Neural crest cell (in vitro differentiated cells): ENCODE results near the gene ANKRD60. TPM values are rescaled to one million over a fixed set of nuclear protein-coding genes. Genes with fewer than 3 reads are reported as not detected.

Experiments used
- DNase-seq: peaks from one replicate; pipeline ENCODE4 v3.0.0; 2021; ENCODE audit warnings: low read depth, mixed read lengths, low spot score
- H3K27ac Mint-ChIP-seq: one replicate; pipeline ENCODE4 v1.8.0; 2021; ENCODE audit warnings: mild to moderate bottlenecking, mixed read lengths; ENCODE audit not compliant: unreplicated experiment
- H3K27me3 Mint-ChIP-seq: 2 replicates; pipeline ENCODE4 v1.8.0; 2021; ENCODE audit warnings: low read depth, mild to moderate bottlenecking, mixed read lengths
- H3K36me3 Mint-ChIP-seq: 2 replicates; pipeline ENCODE4 v1.8.0; 2021; ENCODE audit warnings: low read depth, mild to moderate bottlenecking, mixed read lengths
- H3K4me1 Mint-ChIP-seq: 2 replicates; pipeline ENCODE4 v1.8.0; 2021; ENCODE audit warnings: mixed read lengths
- H3K4me3 Mint-ChIP-seq: one replicate; pipeline ENCODE4 v1.8.0; 2021; ENCODE audit warnings: mild to moderate bottlenecking, mixed read lengths
- H3K9me3 Mint-ChIP-seq: 2 replicates; pipeline ENCODE4 v1.8.0; 2021; ENCODE audit warnings: mixed read lengths
- total RNA-seq: library from RNA; stranded (reverse); gene quantifications from 2 replicates; pipeline ENCODE4 v1.2.1, GENCODE V29; 2021
- TF ChIP-seq, protein P1 (sequence below): fragments of 200-600 bp; sonication (generic); conservative IDR thresholded peaks from 2 replicates; pipeline ENCODE4 v1.5.0; 2021; ENCODE audit warnings: antibody characterized with exemption, mild to moderate bottlenecking

The ANKRD60 gene
- total RNA-seq, 1 donor from 2014 or later, result not detected

DNA sequence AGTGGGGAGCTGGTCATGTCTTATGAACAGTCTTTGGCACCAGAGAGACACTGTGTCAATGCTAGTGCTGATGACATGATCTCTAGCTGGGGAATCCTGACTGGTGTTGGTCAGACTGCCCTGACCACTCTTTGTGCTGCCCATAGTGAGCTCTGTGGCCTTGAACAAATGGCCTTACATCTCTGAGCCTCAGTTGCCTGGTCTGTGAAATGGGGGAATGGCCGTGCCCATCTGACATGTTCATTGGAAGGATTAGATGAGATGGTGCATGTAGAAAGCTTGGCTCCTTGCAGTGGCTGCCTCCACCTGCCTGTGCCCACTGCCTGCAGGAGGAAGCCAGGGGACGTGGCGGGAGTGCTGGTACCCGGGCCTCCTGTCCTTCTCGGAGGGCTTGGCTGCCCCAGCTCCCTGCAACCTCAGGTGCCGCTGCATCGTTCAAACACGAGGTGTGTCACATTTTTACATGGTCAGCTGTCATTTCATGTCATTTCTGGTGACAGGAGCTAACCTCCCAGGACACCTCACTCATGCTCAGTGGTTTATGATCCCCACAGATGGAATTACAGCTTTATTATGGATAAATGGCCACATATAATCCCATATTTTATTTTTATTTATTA is 45.8 kb downstream of the ANKRD60 start:
- no peak overlapping the region for H3K4me3 Mint-ChIP-seq
- no peak for DNase-seq
- H3K36me3 Mint-ChIP-seq, result no peaks in the 10 kb centered on the region
- TF ChIP-seq, protein P1, sequence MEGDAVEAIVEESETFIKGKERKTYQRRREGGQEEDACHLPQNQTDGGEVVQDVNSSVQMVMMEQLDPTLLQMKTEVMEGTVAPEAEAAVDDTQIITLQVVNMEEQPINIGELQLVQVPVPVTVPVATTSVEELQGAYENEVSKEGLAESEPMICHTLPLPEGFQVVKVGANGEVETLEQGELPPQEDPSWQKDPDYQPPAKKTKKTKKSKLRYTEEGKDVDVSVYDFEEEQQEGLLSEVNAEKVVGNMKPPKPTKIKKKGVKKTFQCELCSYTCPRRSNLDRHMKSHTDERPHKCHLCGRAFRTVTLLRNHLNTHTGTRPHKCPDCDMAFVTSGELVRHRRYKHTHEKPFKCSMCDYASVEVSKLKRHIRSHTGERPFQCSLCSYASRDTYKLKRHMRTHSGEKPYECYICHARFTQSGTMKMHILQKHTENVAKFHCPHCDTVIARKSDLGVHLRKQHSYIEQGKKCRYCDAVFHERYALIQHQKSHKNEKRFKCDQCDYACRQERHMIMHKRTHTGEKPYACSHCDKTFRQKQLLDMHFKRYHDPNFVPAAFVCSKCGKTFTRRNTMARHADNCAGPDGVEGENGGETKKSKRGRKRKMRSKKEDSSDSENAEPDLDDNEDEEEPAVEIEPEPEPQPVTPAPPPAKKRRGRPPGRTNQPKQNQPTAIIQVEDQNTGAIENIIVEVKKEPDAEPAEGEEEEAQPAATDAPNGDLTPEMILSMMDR, result no peak
- no peak overlapping the region for H3K27ac Mint-ChIP-seq
- H3K27me3 Mint-ChIP-seq, result peaks cover 20% of the 10 kb centered on the region
- H3K9me3 Mint-ChIP-seq, result peaks cover 3% of the 10 kb centered on the region
- H3K4me1 Mint-ChIP-seq, result peaks cover 10% of the 10 kb centered on the region

DNA sequence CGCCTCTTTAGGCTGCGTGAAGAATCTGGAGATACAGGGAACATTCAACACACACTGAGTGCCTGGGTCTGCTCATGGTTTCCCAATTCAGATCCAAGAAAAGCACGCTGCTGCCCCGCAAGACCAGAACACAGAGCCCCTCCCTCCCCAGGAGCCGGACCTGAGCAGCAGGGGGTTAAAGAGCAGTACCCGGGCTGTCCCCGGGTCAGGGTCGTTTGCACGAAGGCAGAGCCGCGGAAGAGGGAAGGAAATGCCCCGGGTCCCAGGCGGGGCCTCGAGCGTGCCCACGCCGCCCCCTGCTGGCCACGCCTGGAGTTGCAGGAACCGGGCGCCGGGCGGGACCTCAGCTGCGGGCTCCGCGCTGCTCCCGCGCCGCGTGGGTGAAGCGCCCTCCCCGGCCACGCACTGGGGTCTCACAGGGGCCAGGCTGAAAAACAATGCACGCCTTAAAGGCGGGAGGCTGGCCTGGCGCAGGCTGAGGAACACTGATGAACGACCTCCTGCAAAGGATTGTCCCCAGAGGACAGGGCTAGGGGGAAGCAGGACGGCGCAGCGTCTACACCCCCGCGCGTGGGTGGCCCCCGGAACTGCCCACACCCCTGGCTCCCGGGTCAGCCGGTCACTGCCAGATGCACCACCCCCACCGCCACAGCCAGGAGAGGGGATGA is 48.9 kb downstream of the ANKRD60 start:
- TF ChIP-seq, protein P1, result peak; percentile 98
- H3K27me3 Mint-ChIP-seq, result peaks cover 20% of the 10 kb centered on the region

DNA sequence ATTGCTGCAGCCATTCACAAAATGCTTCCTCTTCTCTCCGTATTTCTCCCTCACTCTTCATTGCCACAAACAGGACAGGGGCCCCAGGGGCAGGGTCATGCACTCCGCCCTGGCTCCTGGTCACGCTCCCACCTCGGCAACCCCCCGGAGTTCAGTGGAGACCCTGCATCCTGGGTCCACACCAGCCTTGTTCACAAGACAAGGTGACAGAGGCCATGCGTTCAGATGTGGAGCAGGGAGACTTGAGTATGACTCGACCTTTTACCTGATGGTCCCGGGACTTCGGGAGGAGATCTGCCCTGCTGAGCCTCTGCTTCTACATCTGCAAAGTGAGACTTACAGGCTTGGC is 49.4 kb downstream of the ANKRD60 start:
- H3K4me1 Mint-ChIP-seq, result peaks cover 31% of the 10 kb centered on the region
- H3K4me3 Mint-ChIP-seq, result peak overlapping the region; percentile 67
- no peaks in the 10 kb centered on the region for H3K9me3 Mint-ChIP-seq
- H3K36me3 Mint-ChIP-seq, result no peaks in the 10 kb centered on the region
- no peak for DNase-seq
- peaks cover 20% of the 10 kb centered on the region for H3K27me3 Mint-ChIP-seq
- TF ChIP-seq, protein P1, result no peak
- no peak overlapping the region for H3K27ac Mint-ChIP-seq

More for the DNA sequence above, 48.9 kb downstream of the ANKRD60 start:
- Mint-ChIP-seq H3K9me3 (peaks cover 2% of the 10 kb centered on the region), H3K27ac (no peak overlapping the region), H3K4me1 (peaks cover 26% of the 10 kb centered on the region), H3K36me3 (no peaks in the 10 kb centered on the region), H3K4me3 (peak overlapping the region; percentile 67)
- peak; percentile 80 for DNase-seq

DNA sequence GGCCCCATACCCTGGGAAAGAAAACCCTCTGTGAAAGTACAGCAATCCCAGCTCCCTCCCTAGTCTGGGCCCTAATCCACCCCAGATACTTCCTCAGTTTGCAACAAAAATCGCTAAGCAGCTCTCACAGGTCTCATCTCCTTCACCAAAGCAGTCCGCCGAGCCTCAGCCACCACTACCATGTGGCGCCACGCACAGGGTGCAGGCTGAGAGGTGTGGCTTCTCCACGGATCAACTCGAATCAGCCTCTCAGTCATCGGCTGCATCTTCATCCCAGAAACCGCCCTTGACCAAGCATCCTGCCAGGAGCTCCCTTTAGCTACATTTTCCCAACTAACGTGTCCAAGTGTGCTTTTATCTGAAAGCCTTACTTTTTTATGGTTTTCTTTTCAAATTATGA is 50.7 kb downstream of the ANKRD60 start:
- Mint-ChIP-seq H3K4me3 (no peak overlapping the region), H3K27ac (no peak overlapping the region), H3K4me1 (peaks cover 39% of the 10 kb centered on the region), H3K36me3 (no peaks in the 10 kb centered on the region), H3K9me3 (no peaks in the 10 kb centered on the region), H3K27me3 (peaks cover 20% of the 10 kb centered on the region)
- DNase-seq, result no peak
- TF ChIP-seq, protein P1, result no peak

GRCh38 chr20:58175836-58176235 is 52.6 kb downstream of the ANKRD60 start:
- H3K27me3 Mint-ChIP-seq, result peaks cover 10% of the 10 kb centered on the region
- peaks cover 39% of the 10 kb centered on the region for H3K4me1 Mint-ChIP-seq
- DNase-seq, result no peak
- H3K27ac Mint-ChIP-seq, result no peak overlapping the region
- H3K36me3 Mint-ChIP-seq, result no peaks in the 10 kb centered on the region
- H3K4me3 Mint-ChIP-seq, result no peak overlapping the region
- H3K9me3 Mint-ChIP-seq, result no peaks in the 10 kb centered on the region
- TF ChIP-seq, protein P1, result no peak
